Stimulated activated CD4-positive, alpha-beta T cell treated with anti-CD3 and anti-CD28 coated beads, Interleukin-4, amount 100 ng/mL, for 1 hour (primary cell): ENCODE results near the gene HTR3A.

ENCODE experiments used
- DNase-seq: peaks from one replicate; pipeline ENCODE4 v3.0.0-alpha.2; 2020

HTR3A gene

DNA sequence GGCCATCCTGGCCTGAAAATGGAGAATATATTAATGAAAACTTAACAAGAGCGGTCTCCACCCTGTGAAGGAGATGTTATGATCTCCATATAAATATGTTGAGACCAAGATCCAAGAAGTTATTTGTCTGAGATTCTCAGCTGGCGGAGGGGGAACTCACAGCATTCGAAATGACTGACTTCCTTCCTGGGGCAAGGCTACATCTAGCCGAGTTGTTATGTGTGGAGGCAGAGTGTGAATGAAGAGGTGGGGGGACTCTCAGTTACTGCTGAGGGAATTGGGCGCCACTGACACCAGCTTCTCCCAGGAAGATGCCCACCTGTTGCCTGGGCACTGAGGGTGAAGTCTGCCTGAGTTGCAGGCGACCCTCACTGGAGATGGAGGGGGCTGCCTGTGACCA is 5.9 kb downstream of the HTR3A start:
- DNase-seq = no peak

DNA sequence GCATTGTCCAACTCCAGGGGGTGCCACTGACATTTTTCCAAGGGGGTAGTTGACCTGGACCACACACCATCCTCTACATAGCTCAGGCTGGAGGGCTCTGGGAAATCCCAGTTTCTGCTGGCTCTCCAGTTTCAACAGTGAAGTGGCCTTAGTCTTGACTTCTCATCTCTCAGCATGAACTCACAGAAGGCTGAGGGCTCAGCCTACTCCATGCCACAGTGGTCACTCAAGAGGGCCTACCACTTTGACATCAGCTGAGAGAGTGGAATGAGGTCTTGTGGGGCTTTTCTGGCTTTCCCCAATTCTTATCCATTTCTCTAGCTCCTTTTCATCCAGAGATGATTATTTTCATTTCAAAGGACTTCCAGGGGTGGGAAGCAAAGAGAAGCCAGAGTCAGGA is 7.4 kb downstream of the HTR3A start:
- DNase-seq = no peak

GRCh38 chr11:113984781-113985180 is 9.9 kb downstream of the HTR3A start:
- no peak for DNase-seq

DNA sequence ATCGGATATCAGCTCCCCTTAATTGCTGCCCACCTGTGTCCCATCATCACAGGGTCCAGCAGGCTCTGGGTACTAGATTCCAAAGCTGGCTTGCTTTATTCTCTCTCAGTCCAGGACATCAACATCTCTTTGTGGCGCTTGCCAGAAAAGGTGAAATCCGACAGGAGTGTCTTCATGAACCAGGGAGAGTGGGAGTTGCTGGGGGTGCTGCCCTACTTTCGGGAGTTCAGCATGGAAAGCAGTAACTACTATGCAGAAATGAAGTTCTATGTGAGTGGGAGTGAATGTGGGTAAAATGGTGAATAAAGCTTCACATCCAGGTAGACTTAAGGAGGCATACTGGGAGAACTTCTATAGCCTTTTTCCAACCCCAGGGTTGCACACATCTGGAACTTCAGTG is 11.0 kb downstream of the HTR3A start:
- DNase-seq = no peak

GRCh38 chr11:113986351-113987140 is 11.6 kb downstream of the HTR3A start:
- no peak for DNase-seq

- no peak for DNase-seq
These were observed 14.5 kb downstream of the HTR3A start for GRCh38 chr11:113989381-113989780.

DNA sequence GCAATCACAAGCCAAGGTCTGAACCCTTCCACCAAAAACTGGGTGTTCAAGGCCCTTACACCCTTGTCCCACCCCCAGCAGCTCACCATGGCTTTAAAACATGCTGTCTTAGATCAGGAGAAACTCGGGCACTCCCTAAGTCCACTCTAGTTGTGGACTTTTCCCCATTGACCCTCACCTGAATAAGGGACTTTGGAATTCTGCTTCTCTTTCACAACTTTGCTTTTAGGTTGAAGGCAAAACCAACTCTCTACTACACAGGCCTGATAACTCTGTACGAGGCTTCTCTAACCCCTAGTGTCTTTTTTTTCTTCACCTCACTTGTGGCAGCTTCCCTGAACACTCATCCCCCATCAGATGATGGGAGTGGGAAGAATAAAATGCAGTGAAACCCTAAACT is 15.0 kb downstream of the HTR3A start:
- DNase-seq = no peak

DNA sequence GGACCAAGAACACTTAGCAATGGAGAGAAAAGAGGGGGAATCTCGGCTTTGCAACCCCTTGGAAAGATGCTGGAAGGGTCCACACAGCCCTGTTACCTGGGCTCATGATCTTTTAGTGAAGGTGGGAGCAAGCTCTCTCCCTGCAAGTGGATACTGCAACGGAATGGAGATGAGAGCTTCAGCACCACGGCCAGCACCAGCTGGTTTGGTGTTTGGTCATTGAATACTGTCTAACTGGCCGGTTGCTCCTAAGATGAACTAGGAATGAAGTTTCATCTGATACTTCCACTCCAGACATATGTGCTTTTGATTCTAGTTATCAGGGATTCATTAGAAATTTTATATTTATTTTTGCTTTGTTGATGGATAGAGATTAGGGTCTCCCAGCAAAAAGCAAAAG is 16.3 kb downstream of the HTR3A start:
- DNase-seq = no peak

DNA sequence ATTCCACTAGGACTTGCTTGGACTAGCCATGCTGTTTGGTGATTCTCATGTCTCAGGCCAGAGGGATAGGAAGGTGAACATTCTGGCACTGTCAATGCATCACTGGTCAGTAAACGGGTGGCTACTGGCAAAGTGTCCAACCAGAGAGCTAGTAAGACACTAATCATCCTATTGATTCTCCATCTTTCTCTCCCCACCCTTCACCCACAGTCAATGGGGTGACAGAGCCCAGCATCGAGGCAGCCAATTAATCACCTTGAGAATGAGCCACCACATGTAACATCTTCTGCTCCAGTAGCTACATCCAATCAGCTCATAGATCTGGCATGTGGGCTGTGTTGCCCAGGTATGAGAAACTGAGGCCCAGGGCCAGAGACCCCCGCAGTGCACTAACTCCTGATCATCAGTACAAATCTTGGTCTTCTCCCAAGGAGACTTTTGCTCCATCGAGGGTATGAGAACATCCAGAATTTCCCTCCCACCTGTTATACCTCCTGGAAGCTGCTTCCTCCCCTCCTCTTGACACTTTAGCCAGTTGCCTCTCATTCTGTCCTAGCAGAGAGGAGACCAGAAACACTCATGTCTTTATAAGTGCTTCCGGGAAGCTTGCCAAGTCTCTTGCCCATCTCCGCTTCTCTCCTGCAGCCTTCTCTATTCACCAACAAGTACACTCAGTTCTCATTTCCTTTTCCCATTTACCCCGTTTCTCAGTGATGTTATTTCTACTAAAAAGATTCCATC is 17.0 kb downstream of the HTR3A start:
- no peak for DNase-seq

DNA sequence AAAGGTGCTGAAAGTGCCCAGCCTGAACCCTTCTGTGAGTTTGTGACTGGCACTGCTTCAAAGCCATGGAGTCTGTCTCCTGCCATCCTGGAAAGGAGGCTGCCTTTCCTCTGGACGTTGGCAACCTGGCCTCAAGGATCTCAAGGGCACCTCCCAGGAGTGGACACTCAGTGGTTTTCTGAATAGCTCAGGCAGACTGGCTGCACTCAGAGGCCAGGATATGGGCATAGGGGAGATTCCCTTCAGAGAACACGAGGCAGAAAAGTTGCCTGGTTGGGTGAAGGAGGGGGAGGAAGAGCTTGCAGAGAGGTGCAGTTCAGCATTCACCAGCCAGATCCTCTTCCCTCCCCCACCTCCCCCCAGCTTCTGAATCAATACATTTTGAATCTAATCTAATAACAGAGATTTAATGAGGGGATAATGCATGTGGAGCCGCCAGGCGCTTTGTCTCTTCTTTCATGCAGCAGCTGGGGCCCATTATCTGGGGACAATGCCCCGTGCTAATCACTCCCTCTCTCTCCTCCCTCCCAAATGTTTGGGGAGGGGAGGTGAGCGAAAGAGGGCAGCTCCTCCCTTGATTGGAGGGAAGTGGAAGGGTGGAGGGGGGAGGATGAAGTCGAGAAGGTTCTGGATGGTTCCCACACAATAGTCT is 17.7 kb downstream of the HTR3A start:
- DNase-seq = no peak

- peak; percentile 30 for DNase-seq
These were observed 19.4 kb downstream of the HTR3A start for GRCh38 chr11:113994077-113994954.

- no peak for DNase-seq
These were observed 22.6 kb downstream of the HTR3A start for GRCh38 chr11:113997473-113997872.

GRCh38 chr11:113998574-113998973 is 23.7 kb downstream of the HTR3A start:
- DNase-seq = no peak

- DNase-seq = no peak
These were observed 25.6 kb downstream of the HTR3A start for GRCh38 chr11:114000526-114000925.

GRCh38 chr11:114001416-114001815 is 26.5 kb downstream of the HTR3A start:
- no peak for DNase-seq

- DNase-seq = no peak
These were observed 33.4 kb downstream of the HTR3A start for GRCh38 chr11:114008331-114008730.

DNA sequence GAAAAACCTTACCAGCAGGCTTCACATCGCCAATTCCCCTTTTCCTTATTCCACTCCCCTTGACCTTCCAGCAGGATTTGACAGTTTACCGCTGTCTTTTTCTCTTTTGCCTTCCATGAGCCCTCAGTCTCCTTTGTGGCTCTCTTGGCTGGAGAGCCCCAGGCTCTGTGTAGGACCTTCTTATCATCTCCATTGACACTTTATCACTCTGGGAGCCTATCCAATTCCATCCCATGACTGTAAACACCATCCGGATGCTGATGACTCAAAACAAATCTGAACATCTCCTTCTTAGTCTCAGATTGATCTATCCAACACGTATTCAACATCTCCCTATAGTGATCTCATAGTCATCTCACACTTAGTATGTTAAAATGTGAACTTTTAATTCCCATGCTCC is 36.0 kb downstream of the HTR3A start:
- no peak for DNase-seq

- no peak for DNase-seq
These were observed 36.5 kb downstream of the HTR3A start for GRCh38 chr11:114011443-114011842.

GRCh38 chr11:114015117-114015516 is 40.2 kb downstream of the HTR3A start:
- no peak for DNase-seq

- no peak for DNase-seq
These were observed 42.1 kb downstream of the HTR3A start for GRCh38 chr11:114016986-114017385.

DNA sequence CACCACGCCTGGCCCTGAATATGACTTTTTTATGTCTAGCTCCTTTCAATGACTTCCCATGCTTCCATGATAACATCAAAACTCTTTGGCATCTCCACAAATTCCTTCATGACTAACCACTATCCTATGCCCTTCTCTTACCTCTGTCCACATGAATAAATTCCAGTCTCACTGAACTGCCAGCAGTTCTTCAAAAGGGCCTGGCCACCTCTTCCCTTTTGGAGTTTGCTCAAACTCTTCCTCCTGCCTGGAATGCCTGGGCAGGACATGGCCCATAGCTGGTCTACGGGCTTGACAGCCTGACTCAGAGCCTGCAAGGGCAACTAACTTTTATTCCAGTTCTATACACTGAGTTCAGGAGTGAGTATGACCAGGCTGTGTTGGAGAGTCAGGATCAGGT is 42.8 kb downstream of the HTR3A start:
- no peak for DNase-seq

DNA sequence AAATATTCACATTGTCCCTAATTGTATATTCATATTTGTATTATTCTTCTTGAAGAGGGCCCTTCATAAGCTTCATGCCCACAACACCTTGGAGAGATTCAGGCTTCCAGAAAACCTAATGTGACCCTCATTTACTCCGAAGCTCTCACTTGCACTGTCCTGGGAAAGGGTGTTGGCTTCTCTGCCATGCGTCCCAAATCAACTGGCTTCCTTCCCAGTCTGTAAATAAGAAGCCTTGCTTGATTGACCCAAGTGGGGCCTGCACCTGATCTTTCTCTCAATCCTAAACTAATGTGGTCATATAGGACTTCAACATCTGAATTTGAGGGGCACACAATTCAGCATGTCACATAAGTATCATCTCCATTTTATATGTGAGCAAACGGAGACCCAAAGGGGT is 44.1 kb downstream of the HTR3A start:
- no peak for DNase-seq

DNA sequence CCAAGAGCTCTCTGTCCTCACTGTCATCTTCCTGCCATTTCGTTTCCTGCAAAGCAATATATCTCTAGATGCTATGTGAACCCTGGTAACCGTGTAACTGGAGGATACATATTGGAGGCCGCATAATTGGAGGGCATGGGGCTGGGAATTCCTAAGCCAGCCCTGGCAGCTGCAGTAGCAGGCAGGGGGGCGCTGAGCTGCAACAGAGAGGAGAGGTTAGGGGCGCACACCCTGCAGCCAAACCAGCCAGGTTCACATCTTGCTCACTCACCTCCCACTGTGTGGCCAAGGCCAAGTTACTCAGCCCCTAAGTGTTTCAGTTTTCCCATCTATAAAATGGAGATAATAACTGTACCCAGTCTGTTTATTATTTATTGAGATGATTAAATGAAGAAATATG is 44.7 kb downstream of the HTR3A start:
- no peak for DNase-seq
